Parathyroid adenoma (tissue), 2 donors: ENCODE data around the gene SLC6A19.

Source experiments
- H2AFZ ChIP-seq: fragments of 300-600 bp; sonication (generic); one replicate; pipeline ENCODE4 v1.7.0; 2017; ENCODE audit warnings: antibody characterized with exemption, mild to moderate bottlenecking
- H3K27ac ChIP-seq: fragments of 300-600 bp; sonication (generic); one replicate; pipeline ENCODE4 v1.7.0; 2017
- H3K27me3 ChIP-seq: fragments of 300-600 bp; sonication (generic); one replicate; pipeline ENCODE4 v1.7.0; 2017; ENCODE audit warnings: low read length; ENCODE audit not compliant: control insufficient read depth, insufficient read depth
- H3K36me3 ChIP-seq: fragments of 300-600 bp; sonication (generic); one replicate; pipeline ENCODE4 v1.7.0; 2017; ENCODE audit warnings: low read length; ENCODE audit not compliant: control insufficient read depth, insufficient read depth
- H3K4me1 ChIP-seq: fragments of 300-600 bp; sonication (generic); one replicate; pipeline ENCODE4 v1.7.0; 2017; ENCODE audit warnings: control low read depth
- H3K4me2 ChIP-seq: fragments of 300-600 bp; sonication (generic); one replicate; pipeline ENCODE4 v1.7.0; 2017; ENCODE audit warnings: low read length
- H3K4me3 ChIP-seq: fragments of 300-600 bp; sonication (generic); one replicate; pipeline ENCODE4 v1.7.0; 2017; ENCODE audit warnings: low read depth, low read length
- H3K79me2 ChIP-seq: fragments of 300-600 bp; sonication (generic); one replicate; pipeline ENCODE4 v1.7.0; 2017; ENCODE audit warnings: control low read depth
- H3K9ac ChIP-seq: fragments of 300-600 bp; sonication (generic); one replicate; pipeline ENCODE4 v1.7.0; 2017; ENCODE audit warnings: mild to moderate bottlenecking
- H3K9me3 ChIP-seq: fragments of 300-600 bp; sonication (generic); one replicate; pipeline ENCODE4 v1.7.0; 2017; ENCODE audit warnings: low read length; ENCODE audit not compliant: control insufficient read depth
- CTCF ChIP-seq: fragments of 300-600 bp; sonication (generic); IDR thresholded peaks from one replicate; pipeline ENCODE4 v1.7.0; 2017; ENCODE audit warnings: antibody characterized with exemption, mild to moderate bottlenecking
- donor health status: primary hyperparathyroidism.

SLC6A19 gene

GRCh38 chr5:1184163-1184470, 17.3 kb upstream of the SLC6A19 start:
- Histone ChIP-seq H3K27ac (no peak overlapping the region), H3K4me1 (peaks cover 30% of the 10 kb centered on the region), H3K36me3 (no peaks in the 10 kb centered on the region), H3K9ac (no peak overlapping the region), H3K9me3 (no peaks in the 10 kb centered on the region), H3K79me2 (no peaks in the 10 kb centered on the region), H3K27me3 (no peaks in the 10 kb centered on the region), H3K4me3 (no peak overlapping the region), H3K4me2 (no peak overlapping the region), H2AFZ (no peak overlapping the region)
- TF ChIP-seq CTCF, result no peak

GRCh38 chr5:1184481-1184880, 16.9 kb upstream of the SLC6A19 start:
- peaks cover 30% of the 10 kb centered on the region for H3K4me1 ChIP-seq
- H2AFZ ChIP-seq, result no peak overlapping the region
- H3K27me3 ChIP-seq, result no peaks in the 10 kb centered on the region
- H3K79me2 ChIP-seq, result no peaks in the 10 kb centered on the region
- H3K36me3 ChIP-seq, result no peaks in the 10 kb centered on the region
- H3K9ac ChIP-seq, result no peak overlapping the region
- no peak for TF ChIP-seq CTCF
- no peaks in the 10 kb centered on the region for H3K9me3 ChIP-seq
- no peak overlapping the region for H3K4me3 ChIP-seq
- H3K4me2 ChIP-seq, result no peak overlapping the region
- H3K27ac ChIP-seq, result no peak overlapping the region

- H3K36me3 ChIP-seq, result no peaks in the 10 kb centered on the region
- no peak overlapping the region for H3K4me2 ChIP-seq
- H3K79me2 ChIP-seq, result no peaks in the 10 kb centered on the region
- TF ChIP-seq CTCF, result no peak
- H3K9ac ChIP-seq, result no peak overlapping the region
- H3K4me1 ChIP-seq, result peaks cover 30% of the 10 kb centered on the region
- no peaks in the 10 kb centered on the region for H3K9me3 ChIP-seq
- H2AFZ ChIP-seq, result peak overlapping the region; percentile 51
- H3K27ac ChIP-seq, result peak overlapping the region; percentile 75
- no peak overlapping the region for H3K4me3 ChIP-seq
- no peaks in the 10 kb centered on the region for H3K27me3 ChIP-seq
Measured at GRCh38 chr5:1185038-1185627, 16.3 kb upstream of the SLC6A19 start.

- Histone ChIP-seq H3K4me1 (peaks cover 30% of the 10 kb centered on the region), H3K4me3 (no peak overlapping the region), H3K36me3 (no peaks in the 10 kb centered on the region), H2AFZ (peak overlapping the region; percentile 51), H3K9ac (no peak overlapping the region), H3K27ac (peak overlapping the region; percentile 75), H3K9me3 (no peaks in the 10 kb centered on the region), H3K79me2 (no peaks in the 10 kb centered on the region), H3K4me2 (no peak overlapping the region), H3K27me3 (no peaks in the 10 kb centered on the region)
- peak; percentile 17 for TF ChIP-seq CTCF
Measured at GRCh38 chr5:1185629-1186350, 15.6 kb upstream of the SLC6A19 start.
